H1 (cell line): ENCODE results near the gene CEP85L. TPM values are rescaled to one million over a fixed set of nuclear protein-coding genes. Genes with fewer than 3 reads are reported as not detected.

ENCODE experiments used
- EZH2 ChIP-seq: fragments of 200-600 bp; sonication (generic); IDR thresholded peaks from 2 replicates; pipeline ENCODE4 v1.7.1; 2012; ENCODE audit warnings: low read depth, mild to moderate bottlenecking, moderate library complexity, low read length, inconsistent platforms; ENCODE audit not compliant: severe bottlenecking
- HDAC6 ChIP-seq: IDR thresholded peaks from one replicate; pipeline ENCODE4 v1.7.1; 2012; ENCODE audit warnings: low read depth, mild to moderate bottlenecking, inconsistent platforms, low read length, moderate library complexity
- NANOG ChIP-seq: IDR thresholded peaks from 2 replicates; pipeline ENCODE4 v1.6.1; 2011; ENCODE audit warnings: low read length, low read depth, mild to moderate bottlenecking, inconsistent platforms; ENCODE audit not compliant: insufficient read depth, poor library complexity, severe bottlenecking
- POU5F1 ChIP-seq: IDR thresholded peaks from 2 replicates; pipeline ENCODE4 v1.6.1; 2011; ENCODE audit warnings: low read depth, mild to moderate bottlenecking, low read length, moderate library complexity
- RBBP5 ChIP-seq: IDR thresholded peaks from 2 replicates; pipeline ENCODE4 v1.7.1; 2012; ENCODE audit warnings: low read depth, mild to moderate bottlenecking, inconsistent platforms, low read length, moderate library complexity, borderline replicate concordance
- SAP30 ChIP-seq: fragments of 300-600 bp; sonication (generic); IDR thresholded peaks from 2 replicates; pipeline ENCODE4 v1.7.1; 2012; ENCODE audit warnings: low read length, moderate library complexity, mild to moderate bottlenecking, inconsistent platforms; ENCODE audit not compliant: insufficient read depth, insufficient replicate concordance
- polyA plus RNA-seq, 7 experiments: library from polyadenylated mRNA; depleted of rRNA in 3 of 7; stranded (reverse) in 5 of 7; unstranded in 2 of 7; fragments of >200 nt in 5 of 7; fragments of 200-250 nt in 2 of 7; gene quantifications; 1 replicate in 5 of 7; 2 replicates in 1 of 7; 4 replicates in 1 of 7; pipeline versions ENCODE4 v1.2.1 to v1.2.3, GENCODE V29; 2011 to 2013; ENCODE audit warnings: missing spikeins in 2 of 7, mixed read lengths in 2 of 7
- total RNA-seq: library from RNA; stranded (reverse); fragmentation: NEBNext Ultra II Directional; extraction: Animal tissue kit (Norgen Biotek cat#: 25700); gene quantifications from 2 replicates; pipeline ENCODE4 v1.2.1, GENCODE V29; 2021

CEP85L gene
- total and polyA plus RNA-seq, 2 of the 8 experiments (the other 6 are each of a cell fraction or from before 2014, with no cell fraction given), result 3.2 to 27.6 TPM

- TF ChIP-seq NANOG (no peak), SAP30 (no peak), RBBP5 (no peak), HDAC6 (no peak), POU5F1 (no peak), EZH2 (no peak)
- TF ChIP-seq, all 59 proteins: peak for 0
Observed at GRCh38 chr6:118505656-118506055, 145.7 kb downstream of the CEP85L start (continued).
